ENCODE data around the gene SYVN1.
A peak's percentile ranks its signal among the peaks of the same experiment; 100 is the strongest.

DNA sequence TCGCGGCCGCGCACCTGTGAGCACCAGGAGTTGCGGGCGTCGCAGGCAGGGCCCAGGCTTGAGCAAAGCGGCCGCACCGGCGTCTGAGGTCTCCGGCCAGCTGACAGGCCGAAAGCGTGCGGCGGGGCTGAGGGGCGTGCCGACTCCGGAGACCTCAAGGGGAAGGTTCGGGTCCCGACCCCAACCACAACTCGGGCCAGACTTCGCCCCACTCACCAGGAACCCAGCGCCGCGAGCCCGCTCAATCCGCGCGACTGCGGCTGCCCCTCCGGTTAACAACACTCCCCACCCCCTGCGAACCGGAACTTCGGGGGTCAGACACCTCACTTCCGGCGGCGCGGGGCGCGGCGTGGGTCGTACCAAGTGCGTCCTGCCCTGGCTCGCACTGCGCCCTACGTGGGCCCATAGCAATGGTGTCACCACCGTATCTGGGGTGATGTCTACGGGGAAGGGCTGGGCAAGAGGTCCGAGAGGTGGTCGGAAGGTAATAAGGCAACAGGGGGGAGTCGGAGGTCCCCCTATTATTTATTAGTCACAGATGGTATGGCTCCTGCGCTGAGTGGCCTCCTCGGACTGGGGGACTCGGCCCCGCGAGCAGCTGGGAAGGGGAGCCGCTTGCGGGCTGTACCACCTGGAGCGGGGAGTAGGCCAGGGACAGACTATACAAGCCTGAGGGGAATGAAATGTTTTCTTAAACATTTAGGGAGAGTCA is at the start of gene SYVN1:
- peak; percentile 87 for TF ChIP-seq POLR2A (IDR thresholded peaks at IDR 0.05; ENCODE audit: low read depth, low read length)
- TF ChIP-seq, protein P1, sequence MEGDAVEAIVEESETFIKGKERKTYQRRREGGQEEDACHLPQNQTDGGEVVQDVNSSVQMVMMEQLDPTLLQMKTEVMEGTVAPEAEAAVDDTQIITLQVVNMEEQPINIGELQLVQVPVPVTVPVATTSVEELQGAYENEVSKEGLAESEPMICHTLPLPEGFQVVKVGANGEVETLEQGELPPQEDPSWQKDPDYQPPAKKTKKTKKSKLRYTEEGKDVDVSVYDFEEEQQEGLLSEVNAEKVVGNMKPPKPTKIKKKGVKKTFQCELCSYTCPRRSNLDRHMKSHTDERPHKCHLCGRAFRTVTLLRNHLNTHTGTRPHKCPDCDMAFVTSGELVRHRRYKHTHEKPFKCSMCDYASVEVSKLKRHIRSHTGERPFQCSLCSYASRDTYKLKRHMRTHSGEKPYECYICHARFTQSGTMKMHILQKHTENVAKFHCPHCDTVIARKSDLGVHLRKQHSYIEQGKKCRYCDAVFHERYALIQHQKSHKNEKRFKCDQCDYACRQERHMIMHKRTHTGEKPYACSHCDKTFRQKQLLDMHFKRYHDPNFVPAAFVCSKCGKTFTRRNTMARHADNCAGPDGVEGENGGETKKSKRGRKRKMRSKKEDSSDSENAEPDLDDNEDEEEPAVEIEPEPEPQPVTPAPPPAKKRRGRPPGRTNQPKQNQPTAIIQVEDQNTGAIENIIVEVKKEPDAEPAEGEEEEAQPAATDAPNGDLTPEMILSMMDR (IDR thresholded peaks at IDR 0.05; ENCODE audit: extremely low read depth in 1 of 2, insufficient read depth in 1 of 2, low read depth in 1 of 2, low read length in 2 of 2) = no peak
- peak; percentile 68 for TF ChIP-seq MYC (IDR thresholded peaks at IDR 0.05; ENCODE audit: low read depth, low read length)
- TF ChIP-seq EZH2 (IDR thresholded peaks at IDR 0.05; ENCODE audit: borderline replicate concordance, low read depth, low read length, severe bottlenecking) = no peak
- TF ChIP-seq, protein P2, sequence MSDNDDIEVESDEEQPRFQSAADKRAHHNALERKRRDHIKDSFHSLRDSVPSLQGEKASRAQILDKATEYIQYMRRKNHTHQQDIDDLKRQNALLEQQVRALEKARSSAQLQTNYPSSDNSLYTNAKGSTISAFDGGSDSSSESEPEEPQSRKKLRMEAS (IDR thresholded peaks at IDR 0.05; ENCODE audit: insufficient read depth, insufficient read length) = no peak
- TF ChIP-seq POLR2AphosphoS5 (IDR thresholded peaks at IDR 0.05; ENCODE audit: insufficient read depth, low read depth, low read length) = peak; percentile 92
- no peak for TF ChIP-seq JUN (IDR thresholded peaks at IDR 0.05; ENCODE audit: borderline replicate concordance, insufficient read depth, insufficient read length, low read depth)
- TF ChIP-seq FOS (IDR thresholded peaks at IDR 0.05; ENCODE audit: borderline replicate concordance, insufficient read depth, low read length) = no peak
- TF ChIP-seq GATA2 (IDR thresholded peaks at IDR 0.05; ENCODE audit: insufficient read depth, insufficient read length, low read depth, low read length) = no peak

Data from endothelial cell of umbilical vein (primary cell).